Hematopoietic multipotent progenitor cell treated with erythropoietin and hydrocortisone succinate and interleukin-3 and kit ligand, for 4 days (in vitro differentiated cells): ENCODE results near the gene SNAP47.

Experiments used
- DNase-seq: peaks from one replicate; pipeline ENCODE4 v3.0.0-alpha.2; 2015

The SNAP47 gene

GRCh38 chr1:227753999-227754711 lies 18.9 kb downstream of the SNAP47 start:
- DNase-seq: no peak

- no peak for DNase-seq
Observed at GRCh38 chr1:227754958-227755357, 19.7 kb downstream of the SNAP47 start.

GRCh38 chr1:227756172-227756959 lies 21.1 kb downstream of the SNAP47 start:
- no peak for DNase-seq

- DNase-seq: no peak
Observed at GRCh38 chr1:227757781-227758180, 22.5 kb downstream of the SNAP47 start.

- DNase-seq: no peak
Observed at GRCh38 chr1:227758366-227758765, 23.1 kb downstream of the SNAP47 start.

GRCh38 chr1:227759341-227760300 lies 24.4 kb downstream of the SNAP47 start:
- no peak for DNase-seq

GRCh38 chr1:227760377-227760776 lies 25.1 kb downstream of the SNAP47 start:
- DNase-seq: no peak

GRCh38 chr1:227761621-227762230 lies 26.5 kb downstream of the SNAP47 start:
- DNase-seq: no peak

- DNase-seq: peak; percentile 93
Observed at GRCh38 chr1:227762231-227762911, 27.1 kb downstream of the SNAP47 start.

- no peak for DNase-seq
Observed at GRCh38 chr1:227763246-227764018, 28.2 kb downstream of the SNAP47 start.

GRCh38 chr1:227764019-227764391 lies 28.8 kb downstream of the SNAP47 start:
- no peak for DNase-seq

GRCh38 chr1:227765261-227766014 lies 30.2 kb downstream of the SNAP47 start:
- peak; percentile 14 for DNase-seq

- peak; percentile 65 for DNase-seq
Observed at GRCh38 chr1:227766015-227766634, 30.9 kb downstream of the SNAP47 start.

- DNase-seq: peak; percentile 40
Observed at GRCh38 chr1:227766653-227767277, 31.5 kb downstream of the SNAP47 start.

- DNase-seq: no peak
Observed at GRCh38 chr1:227767401-227768124, 32.3 kb downstream of the SNAP47 start.

GRCh38 chr1:227768125-227768439 lies 32.8 kb downstream of the SNAP47 start:
- DNase-seq: no peak

- DNase-seq: no peak
Observed at GRCh38 chr1:227768640-227769039, 33.4 kb downstream of the SNAP47 start.

GRCh38 chr1:227769047-227769935 lies 34.1 kb downstream of the SNAP47 start:
- no peak for DNase-seq
